T-helper 2 cell treated with Interferon-gamma antibody and Interleukin-4, amounts not matched to agents 5 μg/mL and 100 μg/mL, for 36 hours (primary cell): ENCODE results near the gene DOP1B.
"Not testable (repeated sequence)": the region's sequence is repeated elsewhere in the genome, so short reads cannot be mapped to it uniquely, and the experiment has no call there.

ENCODE experiments used
- DNase-seq: peaks from one replicate; pipeline ENCODE4 v3.0.0; 2021; ENCODE audit warnings: low spot score
- H3K27ac Mint-ChIP-seq: one replicate; pipeline ENCODE4 v1.8.0; 2021; ENCODE audit warnings: mild to moderate bottlenecking, mixed read lengths
- H3K27me3 Mint-ChIP-seq: one replicate; pipeline ENCODE4 v1.8.0; 2021; ENCODE audit warnings: low read depth, mixed read lengths
- H3K36me3 Mint-ChIP-seq: one replicate; pipeline ENCODE4 v1.8.0; 2021; ENCODE audit warnings: low read depth, mixed read lengths
- H3K4me1 Mint-ChIP-seq: one replicate; pipeline ENCODE4 v1.8.0; 2021; ENCODE audit warnings: low read depth, mixed read lengths
- H3K4me3 Mint-ChIP-seq: one replicate; pipeline ENCODE4 v1.8.0; 2022; ENCODE audit warnings: mild to moderate bottlenecking, moderate library complexity, mixed read lengths
- H3K9me3 Mint-ChIP-seq: one replicate; pipeline ENCODE4 v1.8.0; 2021; ENCODE audit warnings: mixed read lengths

The DOP1B gene

GRCh38 chr21:36127977-36128376 lies 28.6 kb upstream of the DOP1B start:
- Mint-ChIP-seq H3K27ac (no peak overlapping the region), H3K36me3 (peaks cover 5% of the 10 kb centered on the region), H3K9me3 (no peaks in the 10 kb centered on the region), H3K4me3 (no peak overlapping the region), H3K4me1 (peaks cover 19% of the 10 kb centered on the region), H3K27me3 (peaks cover 3% of the 10 kb centered on the region)
- DNase-seq: no peak

DNA sequence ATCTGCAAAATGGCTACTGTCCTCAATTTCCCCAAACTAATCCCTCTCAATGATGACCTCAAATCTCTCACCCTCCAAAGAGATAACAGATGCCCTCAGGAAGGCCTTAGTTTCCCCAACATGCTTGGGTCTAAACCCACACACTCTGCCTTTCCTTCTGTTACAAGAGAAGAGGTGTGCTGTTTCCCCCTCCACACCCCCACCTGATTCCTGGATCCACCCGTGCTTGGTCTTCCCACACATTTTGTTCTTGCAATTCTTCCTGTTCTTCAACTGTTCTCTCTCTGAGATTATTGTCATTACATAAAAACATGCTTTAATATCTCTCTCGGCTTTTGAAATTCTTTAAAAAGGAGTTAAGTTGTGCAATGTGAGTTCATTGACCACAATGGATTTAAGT lies 27.4 kb upstream of the DOP1B start:
- Mint-ChIP-seq H3K4me1 (peaks cover 23% of the 10 kb centered on the region), H3K27me3 (peaks cover 3% of the 10 kb centered on the region), H3K36me3 (peaks cover 5% of the 10 kb centered on the region), H3K9me3 (no peaks in the 10 kb centered on the region), H3K27ac (no peak overlapping the region), H3K4me3 (peak overlapping the region; percentile 52)
- DNase-seq: no peak

DNA sequence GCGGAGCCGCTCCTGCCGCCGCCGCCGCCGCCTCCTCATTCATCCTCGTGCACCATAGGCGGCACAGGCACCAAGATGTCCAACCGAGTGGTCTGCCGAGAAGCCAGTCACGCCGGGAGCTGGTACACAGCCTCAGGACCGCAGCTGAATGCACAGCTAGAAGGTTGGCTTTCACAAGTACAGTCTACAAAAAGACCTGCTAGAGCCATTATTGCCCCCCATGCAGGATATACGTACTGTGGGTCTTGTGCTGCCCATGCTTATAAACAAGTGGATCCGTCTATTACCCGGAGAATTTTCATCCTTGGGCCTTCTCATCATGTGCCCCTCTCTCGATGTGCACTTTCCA lies 26.2 kb upstream of the DOP1B start:
- not testable (repeated sequence) for H3K9me3 Mint-ChIP-seq, H3K27me3 Mint-ChIP-seq, DNase-seq, H3K36me3 Mint-ChIP-seq
- Mint-ChIP-seq H3K4me1 (peaks cover 25% of the 10 kb centered on the region), H3K27ac (peak overlapping the region; percentile 41), H3K4me3 (peak overlapping the region; percentile 86)

- DNase-seq, H3K27ac Mint-ChIP-seq, H3K36me3 Mint-ChIP-seq, H3K9me3 Mint-ChIP-seq, H3K27me3 Mint-ChIP-seq: not testable (repeated sequence)
- peak overlapping the region; percentile 86 for H3K4me3 Mint-ChIP-seq
- peaks cover 22% of the 10 kb centered on the region for H3K4me1 Mint-ChIP-seq
Observed at GRCh38 chr21:36130839-36131238, 25.8 kb upstream of the DOP1B start.

DNA sequence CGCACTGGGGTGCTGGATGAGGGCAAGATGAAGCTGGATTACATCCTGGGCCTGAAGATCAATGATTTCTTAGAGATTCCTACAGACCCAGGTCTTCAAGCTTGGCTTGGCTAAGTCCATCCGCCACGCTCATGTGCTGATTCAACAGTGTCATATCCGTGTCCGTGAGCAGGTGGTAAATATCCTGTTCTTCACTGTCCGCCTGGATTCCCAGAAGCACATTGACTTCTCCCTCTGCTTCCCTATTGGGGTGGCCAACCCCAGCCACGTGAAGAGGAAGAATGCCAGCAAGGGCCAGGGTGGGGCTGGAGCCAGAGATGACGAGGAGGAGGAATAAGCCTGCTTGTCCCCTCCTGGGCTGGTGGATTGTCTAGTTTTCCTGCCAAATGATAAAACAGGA lies 23.9 kb upstream of the DOP1B start:
- Mint-ChIP-seq H3K27ac (no peak overlapping the region), H3K4me1 (peaks cover 30% of the 10 kb centered on the region)

DNA sequence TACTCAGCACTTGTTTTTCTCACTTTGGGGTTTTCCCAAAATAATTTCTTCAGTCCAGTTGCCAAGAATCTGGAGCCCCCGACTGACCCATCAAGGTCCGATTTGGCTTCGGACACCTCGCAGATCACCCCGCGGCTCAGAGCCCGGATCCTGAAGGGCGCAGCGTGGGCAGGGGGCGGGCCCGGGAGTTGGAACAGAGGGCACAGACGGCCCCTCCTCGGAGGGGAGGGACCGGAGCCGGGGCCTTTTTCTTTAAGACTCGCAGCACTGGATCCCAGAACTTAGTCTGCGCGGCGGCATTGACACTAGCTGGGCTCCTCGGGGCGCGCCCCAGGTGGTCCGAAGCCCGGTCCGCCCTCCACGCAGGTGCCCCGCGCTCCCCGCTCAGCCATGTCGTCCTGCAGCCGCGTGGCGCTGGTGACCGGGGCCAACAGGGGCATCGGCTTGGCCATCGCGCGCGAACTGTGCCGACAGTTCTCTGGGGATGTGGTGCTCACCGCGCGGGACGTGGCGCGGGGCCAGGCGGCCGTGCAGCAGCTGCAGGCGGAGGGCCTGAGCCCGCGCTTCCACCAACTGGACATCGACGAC lies 21.7 kb upstream of the DOP1B start, which contains the start of gene CBR3:
Gene CBR3 (plus strand): TSS at position 277 of the 588 bp plus-strand sequence. CDS start 114 bp downstream, at position 391.
- Mint-ChIP-seq H3K4me3 (peak within 1 kb of the TSS; percentile 94), H3K4me1 (peaks cover 30% of the 10 kb centered on the region), H3K27me3 (no peaks in the 10 kb centered on the region), H3K9me3 (no peaks in the 10 kb centered on the region), H3K27ac (peak within 1 kb of the TSS; percentile 95), H3K36me3 (peaks cover 20% of the 10 kb centered on the region)
- peak; percentile 76 for DNase-seq

More for the DNA sequence above, 23.9 kb upstream of the DOP1B start:
- no peaks in the 10 kb centered on the region for H3K9me3 Mint-ChIP-seq
- H3K4me3 Mint-ChIP-seq: no peak overlapping the region
- peaks cover 13% of the 10 kb centered on the region for H3K36me3 Mint-ChIP-seq
- DNase-seq: no peak
- peaks cover 3% of the 10 kb centered on the region for H3K27me3 Mint-ChIP-seq

DNA sequence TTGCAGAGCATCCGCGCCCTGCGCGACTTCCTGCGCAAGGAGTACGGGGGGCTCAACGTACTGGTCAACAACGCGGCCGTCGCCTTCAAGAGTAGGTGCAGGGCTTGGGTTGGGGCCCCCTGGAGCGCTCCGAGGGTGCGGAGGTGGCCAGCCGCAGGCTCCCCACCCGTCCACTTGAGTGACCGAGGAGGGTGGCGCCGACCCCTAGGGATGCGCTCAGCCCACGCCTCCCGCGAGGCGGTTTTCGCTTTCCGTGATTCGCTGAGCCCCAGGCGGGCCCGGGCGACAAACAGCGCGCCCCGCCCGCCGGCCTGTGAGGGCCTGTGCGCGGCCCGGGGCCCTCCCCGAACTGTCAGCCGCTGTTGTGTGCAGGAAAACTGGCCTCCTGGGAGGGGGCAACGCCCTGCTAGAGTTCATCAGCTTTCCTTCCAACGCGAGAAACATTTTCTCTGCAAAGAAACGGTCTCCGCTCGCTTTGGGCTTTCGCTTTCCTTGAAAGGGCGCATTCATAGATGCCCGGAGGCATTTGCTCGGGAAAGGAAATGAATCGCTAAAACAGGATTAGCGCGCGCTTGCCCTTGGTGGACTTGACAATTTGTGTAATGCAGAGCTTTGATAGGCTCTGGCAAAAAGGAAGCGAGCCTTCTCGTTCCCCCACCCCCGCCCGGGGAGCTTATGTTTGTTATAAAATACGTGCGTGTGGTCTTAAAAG lies 21.1 kb upstream of the DOP1B start:
- peak; percentile 72 for DNase-seq
- H3K27ac Mint-ChIP-seq: peak overlapping the region; percentile 95
- H3K9me3 Mint-ChIP-seq: no peaks in the 10 kb centered on the region
- H3K36me3 Mint-ChIP-seq: peaks cover 20% of the 10 kb centered on the region
- peak overlapping the region; percentile 94 for H3K4me3 Mint-ChIP-seq
- H3K4me1 Mint-ChIP-seq: peaks cover 27% of the 10 kb centered on the region
- H3K27me3 Mint-ChIP-seq: no peaks in the 10 kb centered on the region

DNA sequence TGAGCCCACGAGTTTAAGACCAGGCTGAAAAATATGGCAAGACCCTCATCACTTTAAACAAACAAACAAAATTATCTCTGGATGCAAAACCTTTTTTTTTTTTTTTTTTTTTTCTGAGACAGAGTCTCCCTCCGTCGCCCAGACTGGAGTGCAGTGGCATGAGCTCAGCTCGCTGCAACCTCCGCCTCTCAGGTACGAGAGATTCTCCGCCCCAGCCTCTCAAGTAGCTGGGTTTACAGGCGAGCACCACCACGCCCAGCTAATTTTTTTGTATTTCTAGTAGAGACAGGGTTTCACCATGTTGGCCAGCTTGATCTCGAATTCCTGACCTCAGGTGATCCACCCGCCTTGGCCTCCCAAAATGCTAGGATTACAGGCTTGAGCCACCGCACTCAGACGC lies 16.8 kb upstream of the DOP1B start:
- H3K9me3 Mint-ChIP-seq, H3K27me3 Mint-ChIP-seq, H3K4me3 Mint-ChIP-seq, DNase-seq, H3K27ac Mint-ChIP-seq: not testable (repeated sequence)
- Mint-ChIP-seq H3K36me3 (peaks cover 28% of the 10 kb centered on the region), H3K4me1 (peaks cover 23% of the 10 kb centered on the region)

- peak; percentile 78 for DNase-seq
- H3K27ac Mint-ChIP-seq: peak overlapping the region; percentile 49
- H3K27me3 Mint-ChIP-seq: no peaks in the 10 kb centered on the region
- no peak overlapping the region for H3K4me3 Mint-ChIP-seq
- H3K36me3 Mint-ChIP-seq: peaks cover 35% of the 10 kb centered on the region
- H3K4me1 Mint-ChIP-seq: peaks cover 23% of the 10 kb centered on the region
- no peaks in the 10 kb centered on the region for H3K9me3 Mint-ChIP-seq
Observed at GRCh38 chr21:36141513-36141925, 15.1 kb upstream of the DOP1B start.

GRCh38 chr21:36144233-36144632 lies 12.4 kb upstream of the DOP1B start:
- not testable (repeated sequence) for DNase-seq, H3K27me3 Mint-ChIP-seq, H3K4me3 Mint-ChIP-seq, H3K9me3 Mint-ChIP-seq, H3K27ac Mint-ChIP-seq
- Mint-ChIP-seq H3K36me3 (peaks cover 29% of the 10 kb centered on the region), H3K4me1 (peaks cover 17% of the 10 kb centered on the region)

- H3K4me3 Mint-ChIP-seq: peak overlapping the region; percentile 10
- H3K9me3 Mint-ChIP-seq: no peaks in the 10 kb centered on the region
- H3K27me3 Mint-ChIP-seq: no peaks in the 10 kb centered on the region
- peaks cover 29% of the 10 kb centered on the region for H3K36me3 Mint-ChIP-seq
- no peak for DNase-seq
- peaks cover 21% of the 10 kb centered on the region for H3K4me1 Mint-ChIP-seq
- H3K27ac Mint-ChIP-seq: peak overlapping the region; percentile 63
Observed at GRCh38 chr21:36145259-36145658, 11.4 kb upstream of the DOP1B start.

- DNase-seq: no peak
- Mint-ChIP-seq H3K36me3 (peaks cover 19% of the 10 kb centered on the region), H3K27ac (no peak overlapping the region), H3K4me3 (no peak overlapping the region), H3K27me3 (peaks cover 4% of the 10 kb centered on the region), H3K9me3 (no peaks in the 10 kb centered on the region), H3K4me1 (peaks cover 16% of the 10 kb centered on the region)
Observed at GRCh38 chr21:36147911-36148310, 8.7 kb upstream of the DOP1B start.

DNA sequence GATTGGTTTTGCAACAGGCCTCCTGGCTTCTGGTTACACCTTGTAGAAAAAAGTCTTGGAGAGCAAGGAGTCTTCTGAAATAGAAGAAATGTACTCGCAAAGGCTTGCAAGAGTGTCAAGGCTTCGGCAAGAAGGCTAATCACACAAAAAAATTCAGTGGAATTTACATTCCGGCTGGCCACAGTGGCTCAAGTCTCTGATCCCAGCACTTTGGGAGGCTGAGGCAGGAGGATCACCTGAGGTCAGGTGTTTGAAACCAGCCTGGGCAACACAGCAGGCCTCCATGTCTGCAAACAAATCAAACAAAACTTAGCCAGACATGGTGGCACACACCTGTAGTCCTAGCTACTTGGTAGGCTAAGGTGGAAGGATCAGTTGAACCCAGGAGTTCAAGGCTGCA lies 7.7 kb upstream of the DOP1B start:
- no peak overlapping the region for H3K4me3 Mint-ChIP-seq
- no peaks in the 10 kb centered on the region for H3K9me3 Mint-ChIP-seq
- H3K27ac Mint-ChIP-seq: no peak overlapping the region
- peaks cover 20% of the 10 kb centered on the region for H3K4me1 Mint-ChIP-seq
- H3K27me3 Mint-ChIP-seq: peaks cover 8% of the 10 kb centered on the region
- no peak for DNase-seq
- H3K36me3 Mint-ChIP-seq: peaks cover 16% of the 10 kb centered on the region

GRCh38 chr21:36149788-36150711 lies 6.6 kb upstream of the DOP1B start:
- Mint-ChIP-seq H3K36me3 (peaks cover 15% of the 10 kb centered on the region), H3K4me3 (peak overlapping the region; percentile 54), H3K27ac (peak overlapping the region; percentile 83), H3K27me3 (peaks cover 10% of the 10 kb centered on the region), H3K9me3 (no peaks in the 10 kb centered on the region), H3K4me1 (peaks cover 19% of the 10 kb centered on the region)
- no peak for DNase-seq
